Gastrocnemius medialis (tissue), 4 donors: ENCODE results near the gene PDE4B.

ENCODE experiments used
- CTCF ChIP-seq, 5 experiments: fragments of 450-650 bp in 3 of 5; fragments of 200-600 bp in 2 of 5; sonication (generic) in 2 of 5; IDR thresholded peaks in 4 of 5; conservative IDR thresholded peaks in 1 of 5; 1 replicate in 4 of 5; 2 replicates in 1 of 5; pipeline ENCODE4 v1.5.1; 2016 to 2019; ENCODE audit warnings: antibody characterized with exemption in 5 of 5, mild to moderate bottlenecking in 3 of 5, moderate library complexity in 3 of 5
- POLR2A ChIP-seq, 2 donors: fragments of 450-650 bp; IDR thresholded peaks; one replicate each; pipeline ENCODE4 v1.6.1; 2017; ENCODE audit warnings: antibody characterized with exemption in 2 of 2, mild to moderate bottlenecking in 2 of 2, moderate library complexity in 2 of 2

DNA sequence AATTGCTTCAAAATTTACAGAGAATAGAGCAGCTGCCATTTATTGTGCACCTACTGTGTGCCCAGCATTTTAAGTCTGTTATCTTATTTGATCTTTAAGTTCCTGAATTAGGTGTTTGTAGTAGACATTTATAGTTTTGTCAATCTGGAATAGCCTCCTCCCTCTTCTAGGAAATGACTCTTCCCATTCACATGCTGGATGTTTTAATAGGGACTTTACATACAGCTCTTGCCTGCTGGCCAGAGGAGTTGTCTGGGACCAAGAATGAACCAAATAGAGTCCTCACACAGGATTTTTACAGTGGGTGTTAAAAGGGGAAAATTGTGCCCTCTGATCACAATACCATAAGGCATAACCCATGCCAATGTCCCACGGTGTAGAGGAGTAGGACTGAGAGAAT lies 367.1 kb downstream of the PDE4B start:
- TF ChIP-seq CTCF (IDR thresholded peaks at IDR 0.05 in 4 of 5, conservative IDR thresholded peaks at IDR 0.05 in 1 of 5) (no peak), POLR2A (IDR thresholded peaks at IDR 0.05) (no peak)
